SHP77 treated with DMSO at 0.1 percent for 48 hours (cell line): ENCODE measurements around the gene HERC3.

ENCODE experiments used
- DNase-seq: peaks from one replicate; lab custom pipeline; 2025; lab: John Stamatoyannopoulos, UW

HERC3 gene

GRCh38 chr4:88747351-88747750 lies 155.1 kb downstream of the HERC3 start:
- no peak for DNase-seq

- DNase-seq, result no peak
Observed at GRCh38 chr4:88750369-88750768, 158.1 kb downstream of the HERC3 start.

GRCh38 chr4:88751258-88752075 lies 159.2 kb downstream of the HERC3 start:
- DNase-seq, result no peak

- no peak for DNase-seq
Observed at GRCh38 chr4:88752076-88752463, 159.8 kb downstream of the HERC3 start.

- no peak for DNase-seq
Observed at GRCh38 chr4:88752754-88753153, 160.5 kb downstream of the HERC3 start.

GRCh38 chr4:88753658-88754571 lies 161.6 kb downstream of the HERC3 start:
- DNase-seq, result no peak

- DNase-seq, result no peak
Observed at GRCh38 chr4:88754796-88755195, 162.5 kb downstream of the HERC3 start.

- no peak for DNase-seq
Observed at GRCh38 chr4:88755454-88755853, 163.2 kb downstream of the HERC3 start.

- no peak for DNase-seq
Observed at GRCh38 chr4:88756149-88756548, 163.9 kb downstream of the HERC3 start.

GRCh38 chr4:88757067-88757466 lies 164.8 kb downstream of the HERC3 start:
- no peak for DNase-seq

- no peak for DNase-seq
Observed at GRCh38 chr4:88757776-88758175, 165.5 kb downstream of the HERC3 start.
